CD14-positive monocyte (primary cell): ENCODE data around the gene WDR70. TPM values are rescaled to one million over a fixed set of nuclear protein-coding genes. Genes with fewer than 3 reads are reported as not detected.

Source experiments
- DNase-seq, 3 donors: peaks; one replicate each; pipeline ENCODE4 v3.0.0-alpha.2; 2011 to 2022
- H2AFZ ChIP-seq: 2 replicates; pipeline ENCODE4 v1.6.0; 2012; ENCODE audit warnings: mild to moderate bottlenecking, low read depth, low read length, inconsistent platforms; ENCODE audit not compliant: insufficient read depth, poor library complexity, severe bottlenecking
- H3K27ac ChIP-seq, 2 donors: 1 replicate in 1 of 2; 2 replicates in 1 of 2; pipeline ENCODE4 v1.5.1; 2012 to 2013; ENCODE audit warnings: low read length in 2 of 2, control low read depth in 1 of 2, inconsistent platforms in 1 of 2, low read depth in 1 of 2, mild to moderate bottlenecking in 1 of 2
- H3K27me3 ChIP-seq, 2 donors: one replicate each; pipeline versions ENCODE4 v1.6.0 to v1.6.1; 2011 to 2013; ENCODE audit warnings: low read length in 2 of 2; ENCODE audit not compliant: control insufficient read depth in 2 of 2, insufficient read depth in 2 of 2
- H3K36me3 ChIP-seq, 2 donors: replicated peaks in 1 of 2; 1 replicate in 1 of 2; 2 replicates in 1 of 2; pipeline versions ENCODE4 v1.5.1 to v1.6.1; 2012 to 2013; ENCODE audit warnings: low read length in 2 of 2, control low read depth in 1 of 2, inconsistent platforms in 1 of 2, mild to moderate bottlenecking in 1 of 2; ENCODE audit not compliant: insufficient read depth in 2 of 2, control insufficient read depth in 1 of 2
- H3K4me1 ChIP-seq, 2 donors: 1 replicate in 1 of 2; 2 replicates in 1 of 2; pipeline versions ENCODE4 v1.5.1 to v1.6.1; 2012 to 2013; ENCODE audit warnings: low read length in 2 of 2, control low read depth in 1 of 2, inconsistent platforms in 1 of 2, mild to moderate bottlenecking in 1 of 2, moderate library complexity in 1 of 2; ENCODE audit not compliant: insufficient read depth in 2 of 2, control insufficient read depth in 1 of 2
- H3K4me2 ChIP-seq: replicated peaks from 2 replicates; pipeline ENCODE3; 2012; ENCODE audit warnings: low read length, moderate library complexity, mild to moderate bottlenecking; ENCODE audit not compliant: poor library complexity, severe bottlenecking; ENCODE audit errors: extremely low read depth
- H3K4me3 ChIP-seq, 3 experiments: fragments of 200-600 bp in 1 of 3; sonication (generic) in 1 of 3; replicated peaks in 1 of 3; 1 replicate in 2 of 3; 2 replicates in 1 of 3; pipeline ENCODE4 v1.5.1; 2011 to 2013; ENCODE audit warnings: low read length in 3 of 3, mild to moderate bottlenecking in 3 of 3, control low read depth in 2 of 3, low read depth in 2 of 3, inconsistent platforms in 1 of 3, moderate library complexity in 1 of 3
- H3K79me2 ChIP-seq: 2 replicates; pipeline ENCODE4 v1.6.0; 2012; ENCODE audit warnings: mild to moderate bottlenecking, control low read depth, inconsistent platforms, low read length, moderate library complexity; ENCODE audit not compliant: insufficient read depth
- H3K9ac ChIP-seq: 2 replicates; pipeline ENCODE4 v1.6.0; 2017; ENCODE audit warnings: low read length, mild to moderate bottlenecking; ENCODE audit not compliant: insufficient read depth, poor library complexity, severe bottlenecking
- H3K9me3 ChIP-seq, 2 donors: replicated peaks in 1 of 2; 1 replicate in 1 of 2; 2 replicates in 1 of 2; pipeline versions ENCODE4 v1.5.1 to v1.6.1; 2012 to 2013; ENCODE audit warnings: low read length in 2 of 2, control low read depth in 1 of 2; ENCODE audit not compliant: control insufficient read depth in 1 of 2, insufficient read depth in 1 of 2
- H4K20me1 ChIP-seq: 2 replicates; pipeline ENCODE4 v1.6.0; 2012; ENCODE audit warnings: mild to moderate bottlenecking, low read length, control low read depth, moderate library complexity; ENCODE audit not compliant: insufficient read depth
- H3K27ac Mint-ChIP-seq, 7 donors: one replicate each; pipeline ENCODE4 v1.8.0; 2020; ENCODE audit warnings: mild to moderate bottlenecking in 7 of 7, mixed read lengths in 7 of 7, moderate library complexity in 6 of 7, inconsistent platforms in 2 of 7
- H3K27me3 Mint-ChIP-seq, 3 donors: one replicate each; pipeline ENCODE4 v1.8.0; 2021 to 2022; ENCODE audit warnings: low read depth in 3 of 3, mild to moderate bottlenecking in 3 of 3, mixed read lengths in 3 of 3, moderate library complexity in 3 of 3, inconsistent platforms in 1 of 3
- H3K36me3 Mint-ChIP-seq, 2 donors: one replicate each; pipeline ENCODE4 v1.8.0; 2020; ENCODE audit warnings: mixed read lengths in 2 of 2, inconsistent platforms in 1 of 2, mild to moderate bottlenecking in 1 of 2
- H3K4me1 Mint-ChIP-seq: one replicate; pipeline ENCODE4 v1.8.0; 2020; ENCODE audit warnings: mild to moderate bottlenecking, mixed read lengths
- H3K4me3 Mint-ChIP-seq, 2 donors: one replicate each; pipeline ENCODE4 v1.8.0; 2020; ENCODE audit warnings: mild to moderate bottlenecking in 2 of 2, mixed read lengths in 2 of 2, moderate library complexity in 1 of 2
- H3K9me3 Mint-ChIP-seq, 7 donors: one replicate each; pipeline ENCODE4 v1.8.0; 2020 to 2022; ENCODE audit warnings: mixed read lengths in 7 of 7, mild to moderate bottlenecking in 6 of 7, moderate library complexity in 6 of 7, inconsistent platforms in 2 of 7
- whole genome bisulfite sequencing: methylation state at CpG from one replicate; pipeline ENCODE4 v1.1.5; 2013; ENCODE audit warnings: missing lambda C conversion rate; ENCODE audit not compliant: insufficient coverage; 5-methylcytosine and 5-hydroxymethylcytosine counted together
- intact Hi-C, 2 donors: fragments of 100-400 bp; cut with micrococcal nuclease; formaldehyde crosslinking; loops; one replicate each; pipeline versions ENCODE4 v1.15.0 to v1.15.1; 2023
- polyA plus RNA-seq, 3 donors: library from polyadenylated mRNA; depleted of rRNA in 1 of 3; unstranded in 2 of 3; stranded (reverse) in 1 of 3; fragments of 300-500 nt in 2 of 3; fragments of >200 nt in 1 of 3; fragmentation: Illumina TruSeq in 2 of 3; gene quantifications; 1 replicate in 2 of 3; 2 replicates in 1 of 3; pipeline ENCODE4 v1.2.3, GENCODE V29; 2012 to 2021
- TF ChIP-seq, protein P1 (sequence below): fragments of 200-600 bp; IDR thresholded peaks from one replicate; pipeline ENCODE4 v1.8.0; 2022; ENCODE audit warnings: antibody characterized with exemption, mild to moderate bottlenecking

Gene WDR70
- polyA plus RNA-seq, 3 donors: 13.1 to 21.0 (median 19.1) TPM

DNA sequence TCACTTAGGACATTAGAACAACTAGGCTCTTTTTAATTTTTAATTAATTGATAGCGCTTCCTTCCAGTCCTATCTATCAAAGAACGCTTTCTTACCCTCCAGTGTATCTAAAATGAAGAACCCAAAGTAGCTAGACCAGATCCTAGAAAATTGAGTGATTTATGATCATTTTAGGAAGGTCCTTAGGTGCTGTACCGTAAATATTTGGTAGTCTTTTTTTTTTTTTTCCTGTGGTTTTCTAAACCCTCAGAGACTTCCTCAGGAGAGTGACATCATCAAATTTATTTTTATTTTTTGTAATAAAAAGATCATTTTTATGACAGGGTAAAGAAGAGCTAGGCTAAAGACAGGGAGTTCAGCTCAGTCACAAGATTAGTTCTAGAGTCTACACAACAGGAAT lies 197.4 kb downstream of the WDR70 start:
- no peak overlapping the region for H3K27ac Mint-ChIP-seq
- intact Hi-C loops: no loop called here
- H3K36me3 Mint-ChIP-seq: peaks cover 12 to 13% of the 10 kb centered on the region in 2 donors

DNA sequence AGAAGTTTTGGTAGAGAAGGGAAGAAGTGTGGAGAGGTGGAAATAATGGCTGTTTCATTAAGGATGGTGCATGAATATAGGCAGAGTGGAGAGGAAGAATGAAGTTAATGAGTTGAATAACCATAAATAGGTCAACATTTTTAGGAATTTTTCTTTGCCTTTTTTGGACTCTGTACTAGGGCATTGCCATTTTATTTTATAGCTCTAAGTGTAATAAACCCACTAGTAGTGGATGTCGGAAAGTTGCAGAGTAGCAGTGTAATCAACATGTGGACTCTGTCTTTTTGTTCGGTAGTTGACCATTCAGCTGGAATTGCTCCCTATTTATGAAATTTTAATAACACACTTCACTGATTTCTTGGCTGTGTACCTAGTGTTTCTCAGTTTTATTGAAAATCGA lies 199.1 kb downstream of the WDR70 start:
- intact Hi-C loops: no loop called here
- Histone ChIP-seq H4K20me1 (no peaks in the 10 kb centered on the region), H3K4me2 (no peak overlapping the region), H3K79me2 (no peaks in the 10 kb centered on the region), H3K27ac (no peak overlapping the region), H3K9me3 (no peaks in the 10 kb centered on the region), H3K4me3 (no peak overlapping the region), H3K4me1 (no peaks in the 10 kb centered on the region), H3K9ac (no peak overlapping the region), H2AFZ (no peak overlapping the region), H3K36me3 (peaks cover 0 to 6% of the 10 kb centered on the region in 2 donors), H3K27me3 (no peaks in the 10 kb centered on the region)
- Mint-ChIP-seq H3K27ac (no peak overlapping the region), H3K27me3 (no peaks in the 10 kb centered on the region), H3K4me1 (peaks cover 6% of the 10 kb centered on the region), H3K9me3 (peaks cover 0 to 3% (median 0%) of the 10 kb centered on the region in 7 donors), H3K4me3 (no peak overlapping the region), H3K36me3 (peaks cover 10 to 11% of the 10 kb centered on the region in 2 donors)
- DNase-seq: no peak
- no CpG with 5 or more reads among the region's 3 CpGs for WGBS
- TF ChIP-seq, protein P1, sequence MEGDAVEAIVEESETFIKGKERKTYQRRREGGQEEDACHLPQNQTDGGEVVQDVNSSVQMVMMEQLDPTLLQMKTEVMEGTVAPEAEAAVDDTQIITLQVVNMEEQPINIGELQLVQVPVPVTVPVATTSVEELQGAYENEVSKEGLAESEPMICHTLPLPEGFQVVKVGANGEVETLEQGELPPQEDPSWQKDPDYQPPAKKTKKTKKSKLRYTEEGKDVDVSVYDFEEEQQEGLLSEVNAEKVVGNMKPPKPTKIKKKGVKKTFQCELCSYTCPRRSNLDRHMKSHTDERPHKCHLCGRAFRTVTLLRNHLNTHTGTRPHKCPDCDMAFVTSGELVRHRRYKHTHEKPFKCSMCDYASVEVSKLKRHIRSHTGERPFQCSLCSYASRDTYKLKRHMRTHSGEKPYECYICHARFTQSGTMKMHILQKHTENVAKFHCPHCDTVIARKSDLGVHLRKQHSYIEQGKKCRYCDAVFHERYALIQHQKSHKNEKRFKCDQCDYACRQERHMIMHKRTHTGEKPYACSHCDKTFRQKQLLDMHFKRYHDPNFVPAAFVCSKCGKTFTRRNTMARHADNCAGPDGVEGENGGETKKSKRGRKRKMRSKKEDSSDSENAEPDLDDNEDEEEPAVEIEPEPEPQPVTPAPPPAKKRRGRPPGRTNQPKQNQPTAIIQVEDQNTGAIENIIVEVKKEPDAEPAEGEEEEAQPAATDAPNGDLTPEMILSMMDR: no peak

More for the DNA sequence above, 197.4 kb downstream of the WDR70 start:
- no peaks in the 10 kb centered on the region for H3K79me2 ChIP-seq
- H3K4me3 ChIP-seq: no peak overlapping the region
- H3K4me1 ChIP-seq: no peaks in the 10 kb centered on the region
- Mint-ChIP-seq H3K4me3 (no peak overlapping the region), H3K27me3 (no peaks in the 10 kb centered on the region), H3K4me1 (peaks cover 6% of the 10 kb centered on the region), H3K9me3 (peaks cover 0 to 3% (median 0%) of the 10 kb centered on the region in 7 donors)
- no CpG with 5 or more reads among the region's 3 CpGs for WGBS
- H3K27ac ChIP-seq: no peak overlapping the region
- no peak overlapping the region for H3K9ac ChIP-seq
- no peak for DNase-seq
- H4K20me1 ChIP-seq: no peaks in the 10 kb centered on the region
- H2AFZ ChIP-seq: no peak overlapping the region
- TF ChIP-seq, protein P1: no peak
- no peaks in the 10 kb centered on the region for H3K9me3 ChIP-seq
- peaks cover 0 to 6% of the 10 kb centered on the region in 2 donors for H3K36me3 ChIP-seq
- H3K27me3 ChIP-seq: no peaks in the 10 kb centered on the region
- no peak overlapping the region for H3K4me2 ChIP-seq
